ENCODE data around the gene IFRD2.

DNA sequence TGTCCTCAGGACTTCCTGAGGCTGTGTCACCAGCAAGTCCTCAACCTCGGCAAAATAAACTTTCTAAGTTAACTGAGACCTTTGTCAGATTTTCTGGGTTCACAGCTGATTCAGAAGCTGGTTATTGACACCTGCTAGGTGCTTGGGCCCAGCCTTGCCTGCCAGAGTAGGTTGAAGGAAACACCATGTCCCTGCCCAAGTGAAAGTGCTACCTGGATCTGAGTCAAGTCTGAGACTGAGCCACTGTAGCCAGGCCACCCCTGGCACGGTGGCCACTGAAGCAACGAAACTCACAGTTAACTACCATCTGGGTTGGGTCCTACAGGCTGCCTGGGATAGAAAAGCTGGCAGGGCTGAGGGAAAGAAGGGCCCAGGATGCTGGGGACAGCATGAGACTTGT is 22.1 kb upstream of the IFRD2 start:
- no peak for TF ChIP-seq EZH2 (IDR thresholded peaks at IDR 0.05; ENCODE audit: borderline replicate concordance)
- TF ChIP-seq EZH2phosphoT487 (IDR thresholded peaks at IDR 0.05; ENCODE audit: low read depth, severe bottlenecking, unreplicated experiment), result no peak
